Right lobe of liver (tissue), 4 donors: ENCODE results near the gene LAMB1.
A peak's percentile ranks its signal among the peaks of the same experiment; 100 is the strongest.

ENCODE experiments used
- POLR2A ChIP-seq: fragments of 450-650 bp; IDR thresholded peaks from one replicate; pipeline ENCODE4 v1.6.1; 2017; ENCODE audit warnings: antibody characterized with exemption, mild to moderate bottlenecking
- TF ChIP-seq, protein P1 (sequence below), 4 donors: fragments of 200-600 bp in 3 of 4; fragments of 450-650 bp in 1 of 4; IDR thresholded peaks; one replicate each; pipeline versions ENCODE4 v1.5.1 to v1.8.0; 2016 to 2022; ENCODE audit warnings: antibody characterized with exemption in 4 of 4, mild to moderate bottlenecking in 2 of 4
- donor health status: DM: no; HTN: no; CAD: no.
- donor health status: DM: no; HTN: no; CAD: no.
- donor health status: DM: no; HTN: yes; CAD: no.

GRCh38 chr7:108004220-108005142 lies 1.5 kb upstream of the LAMB1 start:
- peak; percentile 71 for TF ChIP-seq POLR2A
- TF ChIP-seq, protein P1, sequence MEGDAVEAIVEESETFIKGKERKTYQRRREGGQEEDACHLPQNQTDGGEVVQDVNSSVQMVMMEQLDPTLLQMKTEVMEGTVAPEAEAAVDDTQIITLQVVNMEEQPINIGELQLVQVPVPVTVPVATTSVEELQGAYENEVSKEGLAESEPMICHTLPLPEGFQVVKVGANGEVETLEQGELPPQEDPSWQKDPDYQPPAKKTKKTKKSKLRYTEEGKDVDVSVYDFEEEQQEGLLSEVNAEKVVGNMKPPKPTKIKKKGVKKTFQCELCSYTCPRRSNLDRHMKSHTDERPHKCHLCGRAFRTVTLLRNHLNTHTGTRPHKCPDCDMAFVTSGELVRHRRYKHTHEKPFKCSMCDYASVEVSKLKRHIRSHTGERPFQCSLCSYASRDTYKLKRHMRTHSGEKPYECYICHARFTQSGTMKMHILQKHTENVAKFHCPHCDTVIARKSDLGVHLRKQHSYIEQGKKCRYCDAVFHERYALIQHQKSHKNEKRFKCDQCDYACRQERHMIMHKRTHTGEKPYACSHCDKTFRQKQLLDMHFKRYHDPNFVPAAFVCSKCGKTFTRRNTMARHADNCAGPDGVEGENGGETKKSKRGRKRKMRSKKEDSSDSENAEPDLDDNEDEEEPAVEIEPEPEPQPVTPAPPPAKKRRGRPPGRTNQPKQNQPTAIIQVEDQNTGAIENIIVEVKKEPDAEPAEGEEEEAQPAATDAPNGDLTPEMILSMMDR (IDR thresholded peaks at IDR 0.05): no peak
